Middle frontal gyrus (tissue), 1 donor: ENCODE measurements around the gene C19orf53.
"Not testable (repeated sequence)": the region's sequence is repeated elsewhere in the genome, so short reads cannot be mapped to it uniquely, and the experiment has no call there.

Experiments
- DNase-seq: peaks from one replicate; pipeline ENCODE4 v3.0.0-alpha.2; 2015; ENCODE audit warnings: low spot score; ENCODE audit errors: extremely low spot score

C19orf53 gene

DNA sequence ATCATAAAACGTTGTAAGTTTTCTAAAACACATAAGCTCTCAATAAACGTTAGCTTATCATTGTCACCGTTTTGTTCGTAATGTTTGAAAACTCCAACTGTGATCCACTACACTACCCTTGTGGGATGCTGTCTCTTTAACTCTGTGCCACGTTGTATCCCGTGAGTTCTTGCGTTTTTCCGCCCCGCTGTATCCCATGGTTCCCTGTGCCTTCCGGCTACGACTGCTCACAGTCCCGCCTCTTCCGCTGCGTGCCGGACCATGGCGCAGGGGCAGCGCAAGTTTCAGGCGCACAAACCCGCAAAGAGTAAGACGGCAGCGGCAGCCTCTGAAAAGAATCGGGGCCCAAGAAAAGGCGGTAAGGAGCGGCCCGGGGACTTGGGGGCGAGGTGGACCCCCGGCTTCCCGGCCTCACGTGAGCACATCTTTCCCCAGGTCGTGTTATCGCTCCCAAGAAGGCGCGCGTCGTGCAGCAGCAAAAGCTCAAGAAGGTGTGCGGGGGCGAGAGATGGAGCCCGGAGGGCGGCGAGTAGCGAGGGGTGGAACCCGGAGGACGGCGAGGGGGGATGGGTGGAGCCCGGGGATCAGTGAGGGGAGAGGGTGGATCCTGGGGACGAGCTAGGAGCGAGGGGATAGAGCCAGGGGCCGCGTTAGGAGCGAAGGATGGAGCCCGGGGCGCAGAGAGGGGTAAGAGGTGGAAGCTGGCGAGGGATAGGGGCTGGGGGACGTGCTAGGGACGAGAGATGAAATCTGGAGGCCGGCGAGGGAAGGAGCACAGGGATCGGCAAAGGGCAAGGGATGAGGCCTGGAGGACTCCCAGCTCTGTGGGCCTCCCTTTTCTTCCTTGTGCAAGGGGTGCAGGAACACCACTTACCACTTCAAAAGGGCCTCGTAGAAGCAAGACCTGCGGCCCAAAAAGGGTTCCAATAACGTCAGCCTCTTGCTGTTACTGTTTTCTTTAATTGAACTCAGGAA lies at the start of gene C19orf53:
TSS of gene C19orf53 (plus strand) at position 240 of the 975 bp plus-strand sequence. CDS start at position 262, 22 bp downstream.
- DNase-seq: peak; percentile 90

DNA sequence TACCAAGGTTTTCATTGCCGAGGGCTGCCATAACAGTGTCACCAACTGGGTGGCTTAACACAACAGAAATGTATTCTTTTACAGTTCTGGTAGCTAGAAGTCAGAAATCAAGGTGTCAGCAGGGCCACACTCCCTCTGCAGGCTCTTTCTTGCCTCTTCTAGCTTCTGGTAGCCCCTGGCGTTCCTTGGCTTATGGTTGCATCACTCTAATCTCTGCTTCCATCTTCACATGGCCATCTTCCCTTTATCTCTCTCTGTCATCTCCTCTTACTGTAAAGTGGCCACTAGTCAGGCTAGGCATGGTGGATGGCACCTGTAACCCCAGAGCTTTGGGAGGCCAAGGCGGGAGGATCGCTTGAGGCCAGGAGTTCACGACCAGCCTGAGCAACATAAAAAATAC lies 47.9 kb upstream of the C19orf53 start:
- no peak for DNase-seq

DNA sequence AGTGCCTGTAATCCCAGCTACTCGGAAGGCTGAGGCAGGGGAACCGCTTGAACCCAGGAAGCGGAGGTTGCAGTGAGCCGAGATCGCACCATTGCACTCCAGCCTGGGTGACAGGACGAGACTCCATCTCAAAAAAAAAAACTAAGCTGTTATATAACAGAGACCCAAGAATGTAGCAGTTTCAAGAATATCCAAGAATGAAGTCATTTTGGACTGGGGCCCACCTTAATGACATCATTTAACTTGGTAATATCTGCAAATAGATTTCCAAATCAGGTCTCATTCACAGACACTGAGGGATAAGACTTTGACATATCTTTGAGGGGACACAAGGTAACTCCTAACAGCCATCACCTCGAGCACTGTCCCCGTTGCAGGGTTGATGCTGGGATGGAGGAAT lies 46.5 kb upstream of the C19orf53 start:
- DNase-seq: no peak

DNA sequence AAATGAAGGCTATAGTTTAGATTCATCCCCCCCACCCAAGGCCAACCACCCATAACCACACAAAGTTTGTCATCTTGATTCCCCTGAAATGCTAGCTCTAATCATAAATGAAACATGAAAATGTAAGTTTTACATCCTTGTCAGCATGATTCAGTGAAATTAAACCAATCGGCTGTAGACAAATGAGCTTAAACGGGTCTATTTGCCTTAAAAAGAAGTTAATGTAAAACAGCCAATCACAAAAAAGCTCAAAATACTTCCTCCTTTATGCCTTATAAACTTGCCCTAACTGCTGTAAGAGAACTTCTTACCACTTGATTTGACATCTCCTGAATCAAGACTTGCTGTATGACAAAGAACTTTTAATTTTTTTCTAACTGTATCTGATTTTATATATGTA lies 44.4 kb upstream of the C19orf53 start:
- no peak for DNase-seq

DNA sequence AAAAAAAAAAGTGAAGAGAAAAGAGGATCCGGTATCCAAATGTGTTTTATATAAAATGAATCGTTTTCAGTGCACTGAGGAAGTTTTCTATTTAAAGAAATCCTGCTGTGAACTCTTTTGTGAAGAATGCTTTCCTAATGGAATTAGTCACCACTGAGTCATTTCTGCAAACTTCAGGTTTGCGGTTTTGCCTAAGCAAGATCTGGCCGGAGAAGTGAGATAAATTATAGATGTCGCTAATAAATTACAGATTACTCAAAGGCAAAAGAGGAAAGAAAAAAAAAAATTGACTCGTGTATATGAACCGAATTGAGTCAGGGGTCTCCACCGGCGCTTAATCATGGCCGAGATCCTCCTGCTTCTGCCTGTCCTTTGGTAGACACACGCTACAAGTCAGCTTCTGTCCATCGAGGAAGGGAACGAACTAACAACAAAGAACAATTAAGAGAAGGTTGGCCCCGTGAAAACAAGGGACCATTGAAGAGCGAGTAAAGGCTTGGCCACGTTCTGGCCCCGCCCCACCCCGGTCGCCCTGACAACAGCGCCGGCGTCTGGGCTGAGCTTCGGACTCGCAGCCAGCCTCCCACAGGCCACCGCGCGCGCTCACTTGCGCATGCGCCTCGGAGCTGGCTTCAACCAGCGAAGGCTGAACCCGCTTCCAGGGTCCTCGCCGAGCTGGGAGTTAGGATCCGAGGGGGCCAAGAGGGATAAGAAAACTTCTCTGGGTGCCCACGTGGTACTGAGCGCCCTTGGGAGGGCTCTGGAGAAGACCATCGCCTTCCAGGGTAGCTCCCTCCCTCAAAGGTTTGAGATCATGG lies 42.9 kb upstream of the C19orf53 start:
- peak; percentile 96 for DNase-seq

DNA sequence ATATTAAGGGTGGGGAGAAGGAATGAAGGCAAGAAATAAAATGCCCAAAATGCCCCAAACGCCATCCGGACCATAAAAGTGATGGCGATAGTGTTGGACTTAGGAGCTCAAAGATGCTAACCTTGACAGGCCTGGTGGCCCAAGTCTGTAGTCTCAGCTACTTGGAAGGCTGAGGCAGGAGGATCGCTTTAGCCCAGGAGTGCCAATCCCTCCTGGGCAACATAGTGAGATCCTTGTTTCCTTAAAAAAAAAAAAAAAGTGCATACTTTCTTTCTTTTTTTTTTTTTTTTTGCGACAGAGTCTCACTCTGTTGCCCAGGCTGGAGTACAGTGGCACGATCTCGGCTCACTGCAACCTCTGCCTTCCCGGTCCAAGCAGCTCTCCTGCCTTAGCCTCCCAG lies 41.9 kb upstream of the C19orf53 start:
- DNase-seq: no peak

DNA sequence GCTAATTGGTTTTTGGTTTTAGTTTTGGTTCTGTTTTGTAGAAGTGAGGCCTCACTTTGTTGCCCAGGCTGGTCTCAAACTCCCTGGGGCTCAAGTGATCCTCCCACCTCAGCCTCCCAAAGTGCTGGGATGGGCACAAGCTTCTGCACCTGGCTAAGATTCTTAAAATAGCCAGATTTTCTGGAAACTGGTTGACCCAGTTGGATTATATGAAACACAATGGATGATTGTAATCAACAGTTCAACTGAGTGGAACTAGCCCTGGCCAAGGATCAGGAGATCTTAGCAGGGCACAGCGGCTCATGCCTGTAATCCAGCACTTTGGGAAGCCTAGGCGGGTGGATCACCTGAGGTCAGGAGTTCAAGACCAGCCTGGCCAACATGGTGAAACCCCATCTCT lies 39.5 kb upstream of the C19orf53 start:
- DNase-seq: no peak

DNA sequence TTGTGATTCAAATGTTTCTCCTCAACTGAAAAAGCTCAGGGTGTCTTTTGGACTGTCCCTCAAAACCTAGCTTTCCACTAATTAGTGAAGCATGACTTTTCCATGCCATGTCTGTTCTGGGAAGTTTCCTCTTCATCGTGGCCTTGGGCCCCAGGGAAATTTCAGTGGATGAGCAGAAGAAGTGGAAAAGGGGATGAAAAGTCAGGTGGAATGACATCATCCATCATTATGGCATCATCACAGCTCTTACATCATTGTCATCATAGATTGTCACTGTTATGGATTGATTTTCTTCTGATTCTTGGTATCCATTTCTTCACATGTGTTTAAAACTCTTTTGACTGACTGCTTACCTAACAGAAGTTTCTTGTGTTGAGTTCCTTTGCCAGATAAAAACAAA lies 36.2 kb upstream of the C19orf53 start:
- DNase-seq: no peak

DNA sequence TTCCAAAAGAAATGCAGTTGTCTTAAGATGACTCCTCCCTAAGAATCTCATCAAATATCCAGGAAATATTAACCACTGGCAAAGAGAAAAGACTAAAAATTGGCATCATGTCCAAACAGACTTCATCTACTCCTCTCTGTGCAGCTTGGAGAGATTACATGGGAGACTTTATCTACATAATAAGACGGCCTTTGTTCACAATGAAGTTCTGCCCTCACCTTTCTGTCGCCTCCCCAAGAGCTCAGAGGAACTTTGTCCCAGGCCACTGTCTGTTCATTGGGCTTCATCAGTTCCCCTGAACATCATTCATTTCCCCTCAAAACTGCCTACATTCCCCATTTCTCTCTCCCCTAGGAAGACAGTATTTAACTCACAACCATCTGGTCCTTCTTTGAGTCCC lies 32.4 kb upstream of the C19orf53 start:
- DNase-seq: no peak

DNA sequence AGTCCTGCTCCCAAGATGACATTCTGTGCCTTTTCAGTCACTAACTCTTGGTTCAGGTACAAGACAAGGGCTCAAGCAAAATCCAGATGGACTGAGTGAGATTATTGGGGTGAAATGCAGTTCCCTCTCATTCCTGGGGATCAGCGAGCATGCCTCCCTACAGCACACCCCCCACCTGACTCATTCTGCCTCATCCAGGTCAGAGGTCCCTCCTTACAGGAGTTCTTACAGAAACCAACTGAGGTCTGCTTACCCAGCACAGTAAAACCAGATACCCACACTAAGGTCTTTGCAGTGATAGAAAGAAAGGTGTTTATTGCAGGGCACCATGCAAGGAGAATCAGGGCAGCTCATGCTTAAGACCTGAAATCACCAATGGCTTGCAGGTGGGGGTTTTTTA lies 31.5 kb upstream of the C19orf53 start:
- DNase-seq: no peak

DNA sequence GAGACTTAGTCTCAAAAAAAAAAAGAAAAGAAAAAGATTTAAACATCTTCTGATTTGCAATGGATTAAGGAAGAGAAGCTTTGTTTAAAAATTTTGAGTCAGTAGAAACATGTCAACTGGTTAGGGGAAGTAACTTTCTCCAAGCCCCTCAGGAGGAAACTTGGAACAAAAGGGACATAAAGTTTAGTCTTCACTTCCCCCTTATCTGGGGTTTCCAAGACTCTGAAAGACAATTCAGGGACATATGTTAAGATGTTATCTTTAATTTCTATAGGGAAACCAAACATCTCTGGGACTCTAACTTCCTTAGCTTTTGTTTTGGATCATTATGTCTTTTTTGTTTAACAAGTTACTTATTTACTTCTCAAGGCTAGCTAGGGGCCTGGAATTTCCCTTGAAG lies 30.1 kb upstream of the C19orf53 start:
- no peak for DNase-seq

DNA sequence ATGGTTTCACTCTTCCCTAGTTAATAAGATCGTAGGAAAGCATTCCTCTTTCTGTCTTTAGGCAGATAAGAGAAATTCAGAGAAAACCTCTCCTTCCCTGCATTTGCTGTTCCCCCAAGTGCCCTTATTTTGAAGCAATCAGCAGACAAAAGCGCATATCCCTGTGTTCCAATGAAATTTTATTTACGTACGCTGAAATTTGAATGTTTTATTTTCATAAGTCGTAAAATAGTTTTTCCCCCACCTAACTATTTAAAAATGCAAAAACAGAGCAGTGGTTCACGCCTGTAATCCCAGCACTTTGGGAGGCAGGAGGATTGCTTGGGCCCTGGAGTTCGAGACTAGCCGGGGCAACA lies 27.2 kb upstream of the C19orf53 start:
- no peak for DNase-seq

DNA sequence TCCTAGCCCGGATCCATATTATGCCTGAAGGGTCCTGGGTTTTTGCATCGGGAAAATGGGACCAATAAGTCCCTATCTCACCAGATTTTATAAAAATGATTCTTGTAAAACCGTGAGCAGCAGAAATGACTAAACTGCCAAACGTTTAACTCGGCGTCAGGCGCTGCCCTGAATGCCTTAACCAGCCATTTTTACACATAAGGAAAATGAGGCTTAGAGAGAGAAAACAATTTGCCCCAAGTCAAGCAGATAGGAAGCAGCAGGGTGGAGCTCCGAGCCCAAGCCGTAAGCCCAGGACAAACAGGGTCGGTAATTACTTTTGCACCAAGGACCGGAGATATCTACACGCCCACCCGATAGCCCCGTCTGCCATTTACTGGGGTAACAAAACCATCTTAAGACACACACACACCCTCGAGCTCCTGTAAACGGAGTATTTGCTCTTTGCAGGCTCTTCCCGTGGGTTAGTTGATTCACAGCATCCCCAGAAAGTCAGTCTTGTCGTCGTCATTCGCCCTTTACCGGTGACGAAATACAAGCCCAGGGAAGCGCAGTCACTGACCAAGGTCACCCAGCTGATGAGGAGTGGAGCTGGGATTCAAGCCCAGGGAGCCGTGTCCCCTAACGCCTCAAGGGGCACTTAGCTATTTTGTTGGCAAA lies 26.0 kb upstream of the C19orf53 start:
- DNase-seq: no peak

DNA sequence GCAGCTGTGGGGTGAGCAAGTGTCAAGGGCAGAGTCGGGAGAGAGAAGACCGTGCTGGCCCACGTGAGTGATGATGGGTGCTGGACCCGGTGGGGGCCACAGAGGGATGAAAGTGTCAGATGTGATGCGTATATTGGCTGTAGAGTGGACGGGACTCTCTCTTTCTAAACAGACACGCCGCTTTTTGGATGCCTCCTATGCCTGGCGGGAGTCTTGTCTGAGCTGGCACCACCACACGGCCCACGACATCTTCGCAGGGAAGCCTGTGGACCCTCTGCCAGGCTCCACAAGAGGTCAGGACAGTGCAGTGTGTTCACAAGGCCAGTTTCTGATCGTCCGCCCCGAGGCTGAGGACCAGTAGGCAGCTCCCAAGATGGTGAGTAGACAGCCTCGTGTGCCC lies 22.8 kb upstream of the C19orf53 start:
- DNase-seq: no peak

DNA sequence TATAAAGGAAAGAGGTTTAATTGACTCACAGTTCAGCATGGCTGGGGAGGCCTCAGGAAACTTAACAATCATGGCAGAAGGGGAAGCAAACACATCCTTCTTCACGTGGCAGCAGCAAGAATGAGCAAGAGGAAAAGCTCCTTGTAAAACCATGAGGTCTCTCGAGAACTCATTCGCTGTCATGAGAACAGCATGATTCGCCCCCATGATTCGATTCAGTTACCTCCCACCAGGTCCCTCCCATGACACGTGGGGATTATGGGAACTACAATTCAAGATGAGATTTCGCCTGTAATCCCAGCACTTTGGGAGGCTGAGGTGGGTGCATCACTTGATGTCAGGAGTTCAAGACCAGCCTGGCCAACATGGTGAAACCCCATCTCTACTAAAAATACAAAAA lies 20.6 kb upstream of the C19orf53 start:
- DNase-seq: not testable (repeated sequence)

DNA sequence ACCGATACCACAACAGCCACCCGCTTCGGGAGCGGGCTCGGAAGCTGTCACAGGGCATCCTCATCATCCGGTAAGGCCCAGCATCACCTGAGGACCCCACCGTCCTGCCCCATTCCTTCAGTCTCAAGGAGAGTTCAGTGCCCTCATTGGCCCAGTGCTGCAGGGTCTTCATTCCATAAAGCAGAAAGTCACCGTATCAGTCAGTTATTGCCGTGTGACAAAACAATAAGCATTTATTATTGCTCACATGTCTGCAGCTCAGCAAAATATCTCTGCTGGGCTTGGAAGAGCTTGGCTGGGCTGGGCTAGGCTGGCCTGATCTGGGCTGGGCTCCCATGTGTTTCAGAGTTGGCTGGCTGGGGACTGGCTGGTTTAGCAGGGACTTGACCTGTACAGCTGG lies 18.0 kb upstream of the C19orf53 start:
- no peak for DNase-seq

DNA sequence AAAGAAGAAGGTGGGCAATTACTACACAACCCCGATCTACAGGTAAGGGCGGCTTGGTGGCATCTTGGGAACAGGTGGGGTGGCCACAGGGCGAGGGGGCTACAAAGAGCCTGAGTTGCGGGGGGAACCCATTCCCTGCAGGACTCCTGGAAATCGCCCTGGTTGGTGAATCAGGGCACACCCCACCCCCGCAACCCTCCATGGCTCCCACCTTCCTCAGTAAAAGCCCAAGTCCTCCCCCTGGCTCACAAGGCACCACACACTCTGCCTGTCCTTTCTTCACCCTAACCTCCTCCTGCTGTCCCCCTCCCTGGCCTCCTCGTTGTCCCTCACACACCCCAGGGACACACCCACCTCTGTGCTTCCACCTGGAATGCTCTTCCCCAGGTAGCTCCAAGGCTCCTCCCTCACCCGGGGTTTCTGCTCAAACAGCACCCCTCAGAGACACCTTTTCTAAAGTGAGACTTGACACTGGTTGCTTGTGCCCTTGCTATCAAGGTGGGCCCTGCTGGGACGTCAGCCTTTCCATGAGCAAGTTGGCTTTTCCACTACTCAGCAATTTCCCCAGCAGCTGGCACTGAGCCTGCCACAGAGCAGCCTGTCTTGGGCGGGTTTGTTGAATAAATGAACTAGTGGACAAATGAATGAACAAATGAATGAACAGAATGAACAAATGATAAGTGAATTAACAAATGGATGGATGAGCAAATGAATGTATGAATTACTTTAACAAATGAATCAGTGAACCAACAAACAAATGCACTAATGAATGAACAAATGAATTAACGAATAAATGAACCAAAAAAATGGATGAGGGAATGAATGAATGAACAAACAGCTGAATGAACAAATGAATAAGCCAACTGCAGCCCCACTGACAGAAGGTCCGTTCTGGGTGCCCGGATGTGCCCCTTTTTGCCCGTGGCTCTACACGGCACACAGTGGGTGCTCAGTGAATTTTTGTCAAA lies 16.2 kb upstream of the C19orf53 start:
- DNase-seq: no peak

DNA sequence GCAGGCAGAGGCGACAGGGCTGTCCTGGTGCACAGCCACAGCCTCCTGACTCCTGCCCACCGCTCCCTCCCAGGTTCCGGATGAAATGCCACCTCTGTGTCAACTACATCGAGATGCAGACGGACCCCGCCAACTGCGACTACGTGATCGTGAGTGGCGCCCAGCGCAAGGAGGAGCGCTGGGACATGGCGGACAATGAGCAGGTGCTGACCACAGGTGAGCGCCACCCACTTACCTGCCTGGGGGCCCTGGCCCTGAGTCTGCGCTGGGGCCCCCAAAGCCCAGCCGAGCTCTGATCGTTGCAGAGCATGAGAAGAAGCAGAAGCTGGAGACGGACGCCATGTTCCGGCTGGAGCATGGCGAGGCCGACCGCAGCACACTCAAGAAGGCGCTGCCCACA lies 15.5 kb upstream of the C19orf53 start:
- DNase-seq: no peak

DNA sequence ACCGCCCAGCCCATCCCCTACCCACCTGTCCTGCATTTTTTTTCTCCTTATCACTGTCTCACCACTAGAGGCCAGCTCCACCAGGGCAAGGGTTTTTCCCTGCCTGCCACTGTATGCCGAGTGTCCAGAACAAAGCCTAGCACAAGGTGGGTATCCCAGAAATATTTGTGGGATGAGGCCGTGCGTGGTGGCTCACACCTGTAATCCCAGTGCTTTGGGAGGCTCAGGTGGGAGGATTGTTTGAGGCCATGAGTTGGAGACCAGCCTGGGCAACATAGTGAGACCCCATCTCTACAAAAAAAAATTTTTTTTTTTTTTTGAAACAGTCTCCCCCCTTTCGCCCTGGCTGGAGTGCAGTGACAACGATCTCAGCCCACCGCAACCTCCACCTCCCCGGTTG lies 12.8 kb upstream of the C19orf53 start:
- no peak for DNase-seq

DNA sequence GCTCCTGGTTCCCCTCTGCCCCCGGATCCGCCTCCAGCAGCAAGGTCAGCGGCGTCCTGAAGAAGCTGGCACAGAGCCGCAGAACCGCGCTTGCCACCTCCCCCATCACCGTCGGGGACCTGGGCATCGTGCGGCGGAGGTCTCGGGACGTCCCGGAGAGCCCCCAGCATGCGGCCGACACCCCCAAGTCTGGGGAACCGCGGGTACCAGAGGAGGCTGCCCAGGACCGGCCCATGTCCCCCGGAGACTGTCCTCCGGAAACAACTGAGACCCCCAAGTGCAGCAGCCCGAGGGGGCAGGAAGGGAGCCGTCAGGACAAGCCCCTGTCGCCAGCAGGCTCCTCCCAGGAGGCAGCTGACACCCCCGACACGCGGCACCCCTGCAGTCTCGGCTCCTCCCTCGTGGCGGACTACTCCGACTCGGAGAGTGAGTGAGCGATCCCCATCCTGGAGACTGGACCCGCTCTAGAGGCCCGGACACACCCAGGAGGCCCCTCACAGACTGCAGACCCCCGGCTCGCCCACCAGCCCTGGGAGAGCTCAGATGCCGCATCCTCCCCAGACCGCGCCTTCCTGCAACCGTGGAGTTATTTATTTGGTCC lies 11.5 kb upstream of the C19orf53 start:
- no peak for DNase-seq
